Measurements from ENCODE around the gene HDHD5. TPM values are rescaled to one million over a fixed set of nuclear protein-coding genes. Genes with fewer than 3 reads are reported as not detected.

HDHD5 gene
- total and polyA plus RNA-seq, 10 of the 15 experiments (the other 5 are each of a cell fraction or from before 2014, with no cell fraction given) = 1.7 to 68.0 (median 49.9) TPM

- WGBS (ENCODE audit: insufficient coverage, insufficient replicate concordance, low lambda C conversion rate, missing lambda C conversion rate) = 97% methylated on average over 66 of the region's 66 CpGs
- TF ChIP-seq SREBF2 (IDR thresholded peaks at IDR 0.05; ENCODE audit: low read length) (no peak), HSF1 (IDR thresholded peaks at IDR 0.05; ENCODE audit: low read depth, low read length) (no peak), LARP7 (IDR thresholded peaks at IDR 0.05) (no peak), MTA3 (IDR thresholded peaks at IDR 0.05; ENCODE audit: borderline replicate concordance, low read length) (no peak), ZBED1 (IDR thresholded peaks at IDR 0.05; ENCODE audit: borderline replicate concordance) (no peak), ZBTB33 (IDR thresholded peaks at IDR 0.05) (no peak)
- no peak for ATAC-seq
- Histone ChIP-seq H3K79me2 (ENCODE audit: control insufficient read depth, insufficient read depth, low read length) (no peaks in the 10 kb centered on the region), H3K4me2 (ENCODE audit: control insufficient read depth, insufficient read depth) (no peak overlapping the region), H3K9ac (ENCODE audit: control insufficient read depth, insufficient read depth, low read length) (no peak overlapping the region), H2AFZ (ENCODE audit: control insufficient read depth, low read depth, low read length) (no peak overlapping the region), H3K27me3 (replicated peaks in 1 of 2; ENCODE audit: control insufficient read depth in 2 of 2, insufficient read depth in 2 of 2, low read length in 1 of 2) (no peaks in the 10 kb centered on the region), H3K36me3 (ENCODE audit: control insufficient read depth in 2 of 2, insufficient read depth in 2 of 2, low read length in 1 of 2) (peaks cover 8 to 18% of the 10 kb centered on the region in 2 experiments; a peak in 3 of 4 replicates), H3K9me3 (replicated peaks; ENCODE audit: control insufficient read depth, insufficient read depth, low read length) (no peaks in the 10 kb centered on the region), H4K20me1 (ENCODE audit: control insufficient read depth, insufficient read depth) (no peaks in the 10 kb centered on the region), H3K27ac (ENCODE audit: control insufficient read depth, insufficient read depth) (no peak overlapping the region), H3K4me1 (ENCODE audit: control insufficient read depth, insufficient read depth, low read length) (no peaks in the 10 kb centered on the region), H3K4me3 (no peak overlapping the region)
- ChIA-PET CTCF (no interaction called here), POLR2A (interaction anchor here (0.6 kb wide), 1 partner anchor 534 kb away, joined by 3 read pairs; no protein-coding TSS in a partner anchor), SMC1A (ENCODE audit: uncharacterized antibody, unreplicated experiment) (no interaction called here), RAD21 (ENCODE audit: unreplicated experiment) (no interaction called here)
- intact Hi-C loops (cut with micrococcal nuclease; ENCODE audit: unreplicated experiment) (no loop called here), in situ Hi-C loops (cut with MboI) (no loop called here)
- no peak for DNase-seq (ENCODE audit: low read depth, low spot score)
- no TSS peak for BruUV-seq (replicated peaks)
- FAIRE-seq = no peak
Observed at GRCh38 chr22:17108256-17109112, 50.6 kb downstream of the HDHD5 start.
